ENCODE measurements around the gene ECHDC1.

ECHDC1 gene

DNA sequence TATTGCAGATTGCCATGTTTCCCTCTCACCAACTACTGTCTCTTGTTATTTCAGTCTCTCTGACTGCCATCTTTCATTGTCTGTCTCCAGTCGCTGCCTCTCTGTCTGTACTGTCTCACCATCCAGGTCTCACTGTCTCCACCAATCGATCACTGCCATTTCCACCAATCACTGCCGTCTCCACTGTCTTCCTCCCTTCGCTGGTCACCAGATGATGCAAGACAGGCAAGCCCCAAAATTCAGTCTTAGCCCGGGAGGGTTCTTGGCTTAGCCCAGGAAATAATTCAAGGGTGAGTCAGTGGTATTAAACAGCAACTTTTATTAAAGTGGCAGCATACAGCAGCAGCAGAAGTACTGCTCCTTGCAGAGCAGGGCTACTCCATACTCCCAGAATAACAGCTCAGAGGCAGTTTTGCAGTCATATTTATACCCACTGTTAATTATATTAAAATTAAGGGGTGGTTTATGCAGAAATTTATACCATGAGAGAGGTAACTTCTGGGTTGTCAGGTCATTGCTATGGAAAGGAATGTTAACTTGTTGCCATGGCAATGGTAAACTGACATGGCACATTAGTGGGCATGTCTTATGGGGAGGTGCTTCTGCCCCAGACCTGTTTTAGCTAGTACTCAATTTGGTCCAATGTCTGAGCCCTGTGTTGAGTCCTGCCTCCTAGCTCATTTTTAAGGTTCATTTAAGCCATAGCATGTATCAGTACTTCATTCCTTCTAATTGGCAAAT is 23.0 kb upstream of the ECHDC1 start:
- H3K4me3 ChIP-seq (ENCODE audit: low read length), result no peak overlapping the region
- no peak overlapping the region for H3K9ac ChIP-seq (ENCODE audit: low read depth, low read length)
- no peaks in the 10 kb centered on the region for H3K27me3 ChIP-seq (ENCODE audit: insufficient read depth, low read length)
- no peak overlapping the region for H3K27ac ChIP-seq (ENCODE audit: low read length)
- H3K36me3 ChIP-seq (ENCODE audit: insufficient read depth, low read depth, low read length), result no peaks in the 10 kb centered on the region
- H3K9me3 ChIP-seq (ENCODE audit: insufficient read depth, low read depth, low read length), result no peaks in the 10 kb centered on the region
- H3K4me1 ChIP-seq (ENCODE audit: insufficient read depth, low read length), result no peaks in the 10 kb centered on the region

DNA sequence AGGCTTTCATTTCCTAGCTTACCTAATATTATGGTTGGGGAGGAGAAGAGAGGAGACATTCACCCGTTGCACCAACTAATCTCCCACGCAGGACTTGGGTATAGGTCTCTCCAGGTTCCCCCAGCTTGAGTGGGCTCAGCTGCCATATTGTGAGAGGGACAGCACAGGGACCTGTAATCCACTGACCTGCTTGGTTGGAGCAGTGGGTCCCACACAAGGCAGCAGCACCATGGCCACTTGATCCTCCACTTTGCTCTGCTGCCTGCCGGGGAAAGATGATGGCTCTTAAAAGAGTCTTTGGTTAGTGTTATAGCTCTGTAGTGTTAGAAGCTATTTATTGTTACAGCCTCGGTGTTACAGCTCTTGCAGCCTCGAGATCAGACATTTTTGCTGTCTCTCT is 22.5 kb upstream of the ECHDC1 start:
- Histone ChIP-seq H3K4me1 (ENCODE audit: insufficient read depth, low read length) (no peaks in the 10 kb centered on the region), H3K27me3 (ENCODE audit: insufficient read depth, low read length) (no peaks in the 10 kb centered on the region), H3K9me3 (ENCODE audit: insufficient read depth, low read depth, low read length) (no peaks in the 10 kb centered on the region), H3K36me3 (ENCODE audit: insufficient read depth, low read depth, low read length) (no peaks in the 10 kb centered on the region), H3K4me3 (ENCODE audit: low read length) (no peak overlapping the region), H3K27ac (ENCODE audit: low read length) (no peak overlapping the region), H3K9ac (ENCODE audit: low read depth, low read length) (no peak overlapping the region)

DNA sequence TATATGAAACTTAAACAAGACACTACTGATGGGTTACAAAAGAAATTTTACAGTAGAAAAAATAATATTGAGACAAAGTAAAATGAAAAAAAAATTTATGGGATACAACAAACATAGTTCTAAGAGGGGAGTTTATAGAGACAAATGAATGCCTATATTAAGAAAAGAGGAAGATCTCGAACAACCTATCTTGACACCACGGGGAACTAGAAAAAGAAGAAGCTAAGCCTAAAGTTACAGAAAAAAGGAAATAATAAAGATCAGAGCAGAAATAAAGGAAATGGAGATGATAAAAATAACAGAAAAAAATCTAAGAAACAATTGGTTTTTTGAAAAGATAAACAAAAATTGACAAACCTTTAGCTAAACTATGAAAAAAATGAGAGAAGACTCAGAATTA is 9.1 kb upstream of the ECHDC1 start:
- Histone ChIP-seq H3K27ac (ENCODE audit: low read length) (no peak overlapping the region), H3K36me3 (ENCODE audit: insufficient read depth, low read depth, low read length) (no peaks in the 10 kb centered on the region), H3K4me1 (ENCODE audit: insufficient read depth, low read length) (no peaks in the 10 kb centered on the region), H3K4me3 (ENCODE audit: low read length) (no peak overlapping the region), H3K27me3 (ENCODE audit: insufficient read depth, low read length) (no peaks in the 10 kb centered on the region), H3K9me3 (ENCODE audit: insufficient read depth, low read depth, low read length) (no peaks in the 10 kb centered on the region; the same call in 1 of the 2 replicates), H3K9ac (ENCODE audit: low read depth, low read length) (no peak overlapping the region)

GRCh38 chr6:127349980-127350379 is 6.6 kb upstream of the ECHDC1 start:
- Histone ChIP-seq H3K27ac (ENCODE audit: low read length) (no peak overlapping the region), H3K4me1 (ENCODE audit: insufficient read depth, low read length) (0 out of 2 replicates have a peak, but pooled peaks cover 5% of the 10 kb centered on the region), H3K36me3 (ENCODE audit: insufficient read depth, low read depth, low read length) (no peaks in the 10 kb centered on the region), H3K4me3 (ENCODE audit: low read length) (no peak overlapping the region), H3K9ac (ENCODE audit: low read depth, low read length) (no peak overlapping the region), H3K27me3 (ENCODE audit: insufficient read depth, low read length) (no peaks in the 10 kb centered on the region), H3K9me3 (ENCODE audit: insufficient read depth, low read depth, low read length) (no peaks in the 10 kb centered on the region; the same call in 1 of the 2 replicates)

- Histone ChIP-seq H3K4me3 (ENCODE audit: low read length) (no peak overlapping the region), H3K27ac (ENCODE audit: low read length) (no peak overlapping the region), H3K27me3 (ENCODE audit: insufficient read depth, low read length) (peaks cover 12% of the 10 kb centered on the region; the same call in 1 of the 2 replicates), H3K9ac (ENCODE audit: low read depth, low read length) (no peak overlapping the region), H3K4me1 (ENCODE audit: insufficient read depth, low read length) (peaks cover 10% of the 10 kb centered on the region; the same call in 1 of the 2 replicates), H3K9me3 (ENCODE audit: insufficient read depth, low read depth, low read length) (no peaks in the 10 kb centered on the region; the same call in 1 of the 2 replicates), H3K36me3 (ENCODE audit: insufficient read depth, low read depth, low read length) (no peaks in the 10 kb centered on the region)
These were observed 4.7 kb upstream of the ECHDC1 start for GRCh38 chr6:127348028-127348661.

DNA sequence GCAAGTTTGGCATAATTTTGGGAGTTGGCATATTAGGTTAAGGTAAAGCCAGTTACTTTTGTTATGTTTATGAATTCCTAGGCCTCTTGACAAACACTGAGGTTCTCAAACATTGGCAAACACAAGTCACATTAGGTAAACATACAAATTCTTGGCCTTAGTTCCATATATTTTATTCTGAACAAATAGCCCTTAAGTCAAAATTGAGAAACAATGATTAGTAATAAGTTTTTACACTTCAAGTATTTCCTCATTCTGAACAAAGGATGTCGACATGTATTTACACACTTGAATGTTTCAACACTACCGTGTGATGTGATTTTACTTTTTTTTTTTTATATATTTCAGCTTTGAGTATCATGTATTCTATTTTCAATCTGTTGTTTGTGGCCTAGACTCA is 3.8 kb upstream of the ECHDC1 start:
- H3K4me1 ChIP-seq (ENCODE audit: insufficient read depth, low read length), result peaks cover 10% of the 10 kb centered on the region; the same call in 1 of the 2 replicates
- no peak overlapping the region for H3K4me3 ChIP-seq (ENCODE audit: low read length)
- H3K27me3 ChIP-seq (ENCODE audit: insufficient read depth, low read length), result peaks cover 19% of the 10 kb centered on the region; the same call in 1 of the 2 replicates
- no peak overlapping the region for H3K27ac ChIP-seq (ENCODE audit: low read length)
- H3K9ac ChIP-seq (ENCODE audit: low read depth, low read length), result no peak overlapping the region
- H3K9me3 ChIP-seq (ENCODE audit: insufficient read depth, low read depth, low read length), result no peaks in the 10 kb centered on the region
- H3K36me3 ChIP-seq (ENCODE audit: insufficient read depth, low read depth, low read length), result no peaks in the 10 kb centered on the region

GRCh38 chr6:127345521-127345920 is 2.1 kb upstream of the ECHDC1 start:
- no peaks in the 10 kb centered on the region for H3K36me3 ChIP-seq (ENCODE audit: insufficient read depth, low read depth, low read length)
- H3K9ac ChIP-seq (ENCODE audit: low read depth, low read length), result no peak overlapping the region
- H3K9me3 ChIP-seq (ENCODE audit: insufficient read depth, low read depth, low read length), result no peaks in the 10 kb centered on the region
- H3K27ac ChIP-seq (ENCODE audit: low read length), result no peak overlapping the region
- H3K4me3 ChIP-seq (ENCODE audit: low read length), result no peak overlapping the region
- H3K27me3 ChIP-seq (ENCODE audit: insufficient read depth, low read length), result peaks cover 19% of the 10 kb centered on the region; the same call in 1 of the 2 replicates
- peaks cover 17% of the 10 kb centered on the region for H3K4me1 ChIP-seq (ENCODE audit: insufficient read depth, low read length)

- peak overlapping the region; percentile 92 for H3K9ac ChIP-seq (ENCODE audit: low read depth, low read length)
- no peaks in the 10 kb centered on the region for H3K9me3 ChIP-seq (ENCODE audit: insufficient read depth, low read depth, low read length)
- peak overlapping the region; percentile 98 for H3K4me3 ChIP-seq (ENCODE audit: low read length)
- no peaks in the 10 kb centered on the region for H3K36me3 ChIP-seq (ENCODE audit: insufficient read depth, low read depth, low read length)
- H3K27ac ChIP-seq (ENCODE audit: low read length), result peak overlapping the region; percentile 32
- peaks cover 19% of the 10 kb centered on the region for H3K4me1 ChIP-seq (ENCODE audit: insufficient read depth, low read length)
- H3K27me3 ChIP-seq (ENCODE audit: insufficient read depth, low read length), result peaks cover 19% of the 10 kb centered on the region; the same call in 1 of the 2 replicates
These were observed 625 bp upstream of the ECHDC1 start for GRCh38 chr6:127343809-127344659.

- peaks cover 19% of the 10 kb centered on the region; the same call in 1 of the 2 replicates for H3K27me3 ChIP-seq (ENCODE audit: insufficient read depth, low read length)
- H3K9ac ChIP-seq (ENCODE audit: low read depth, low read length), result peak overlapping the region; percentile 92
- no peaks in the 10 kb centered on the region for H3K36me3 ChIP-seq (ENCODE audit: insufficient read depth, low read depth, low read length)
- H3K27ac ChIP-seq (ENCODE audit: low read length), result no peak overlapping the region
- H3K4me3 ChIP-seq (ENCODE audit: low read length), result peak overlapping the region; percentile 98
- H3K9me3 ChIP-seq (ENCODE audit: insufficient read depth, low read depth, low read length), result no peaks in the 10 kb centered on the region
- peaks cover 19% of the 10 kb centered on the region for H3K4me1 ChIP-seq (ENCODE audit: insufficient read depth, low read length)
These were observed 988 bp downstream of the ECHDC1 start for GRCh38 chr6:127342296-127342945.

GRCh38 chr6:127341471-127342202 is 1.8 kb downstream of the ECHDC1 start:
- no peak overlapping the region for H3K27ac ChIP-seq (ENCODE audit: low read length)

More at GRCh38 chr6:127341471-127342202, 1.8 kb downstream of the ECHDC1 start:
- no peaks in the 10 kb centered on the region for H3K9me3 ChIP-seq (ENCODE audit: insufficient read depth, low read depth, low read length)
- peak overlapping the region; percentile 98 for H3K4me3 ChIP-seq (ENCODE audit: low read length)
- peaks cover 19% of the 10 kb centered on the region; the same call in 1 of the 2 replicates for H3K27me3 ChIP-seq (ENCODE audit: insufficient read depth, low read length)
- H3K36me3 ChIP-seq (ENCODE audit: insufficient read depth, low read depth, low read length), result no peaks in the 10 kb centered on the region
- peak overlapping the region; percentile 92; the same call in 1 of the 2 replicates for H3K9ac ChIP-seq (ENCODE audit: low read depth, low read length)
- H3K4me1 ChIP-seq (ENCODE audit: insufficient read depth, low read length), result peaks cover 14% of the 10 kb centered on the region
